IMR-90 (cell line): ENCODE measurements around the gene UNC13B. TPM values are rescaled to one million over a fixed set of nuclear protein-coding genes. Genes with fewer than 3 reads are reported as not detected.

Experiments used
- ATAC-seq: fragments of 200-7000 bp; cut with Tn5 transposase; 2 replicates; pipeline ENCODE4 v1.9.1; 2020; ENCODE audit warnings: low read depth, mild to moderate bottlenecking, moderate library complexity
- BruUV-seq: library from RNA; stranded (reverse); fragments of 400-500 nt; replicated peaks from 2 replicates; lab custom pipeline; 2021; lab: Mats Ljungman, UMichigan
- CTCF ChIA-PET: fragments of 300-600 bp; formaldehyde crosslinking; extraction: SDS; loops from one replicate; lab custom pipeline; 2021; ENCODE audit warnings: antibody characterized with exemption; lab: Yijun Ruan, JAX
- POLR2A ChIA-PET: fragments of 300-600 bp; sonication (Branson Sonifier 250); formaldehyde crosslinking; loops from one replicate; lab custom pipeline; 2022; ENCODE audit warnings: antibody characterized with exemption; ENCODE audit not compliant: unreplicated experiment; lab: Charles Lee
- DNase-seq: peaks from one replicate; pipeline ENCODE4 v3.0.0; 2013
- H2AFZ ChIP-seq: replicated peaks from 2 replicates; pipeline ENCODE3; 2013; ENCODE audit warnings: low read length, mild to moderate bottlenecking; ENCODE audit not compliant: poor library complexity
- H2AK5ac ChIP-seq: 2 replicates; pipeline ENCODE4 v1.6.1; 2013; ENCODE audit warnings: low read depth, low read length, inconsistent platforms
- H2AK9ac ChIP-seq: replicated peaks from 2 replicates; pipeline ENCODE3; 2013; ENCODE audit warnings: mild to moderate bottlenecking, low read depth, low read length, moderate library complexity; ENCODE audit not compliant: poor library complexity
- H2BK120ac ChIP-seq: 2 replicates; pipeline ENCODE4 v1.6.1; 2013; ENCODE audit warnings: low read depth, low read length, inconsistent platforms
- H2BK15ac ChIP-seq: 3 replicates; pipeline ENCODE4 v1.6.1; 2013; ENCODE audit warnings: low read depth, low read length, inconsistent platforms
- H2BK20ac ChIP-seq: 2 replicates; pipeline ENCODE4 v1.6.1; 2013; ENCODE audit warnings: low read depth, mild to moderate bottlenecking, inconsistent platforms, low read length, moderate library complexity
- H2BK5ac ChIP-seq: 2 replicates; pipeline ENCODE4 v1.6.1; 2013; ENCODE audit warnings: mild to moderate bottlenecking, low read depth, low read length, inconsistent platforms; ENCODE audit not compliant: poor library complexity, severe bottlenecking
- H3K14ac ChIP-seq: replicated peaks from 2 replicates; pipeline ENCODE4 v1.6.1; 2013; ENCODE audit warnings: low read depth, low read length, inconsistent platforms
- H3K18ac ChIP-seq: 2 replicates; pipeline ENCODE4 v1.6.1; 2013; ENCODE audit warnings: low read depth, low read length, control low read depth
- H3K23ac ChIP-seq: 2 replicates; pipeline ENCODE4 v1.6.1; 2013; ENCODE audit warnings: low read depth, low read length, inconsistent platforms
- H3K27ac ChIP-seq: 2 replicates; pipeline ENCODE4 v1.5.1; 2013; ENCODE audit warnings: mild to moderate bottlenecking, control low read depth, low read length; ENCODE audit not compliant: insufficient read depth
- H3K27me3 ChIP-seq: 2 replicates; pipeline ENCODE4 v1.6.1; 2013; ENCODE audit warnings: low read length; ENCODE audit not compliant: control insufficient read depth, insufficient read depth
- H3K36me3 ChIP-seq: 2 replicates; pipeline ENCODE4 v1.6.1; 2013; ENCODE audit warnings: low read length, mixed read lengths; ENCODE audit not compliant: control insufficient read depth, insufficient read depth
- H3K4ac ChIP-seq: 2 replicates; pipeline ENCODE4 v1.6.1; 2013; ENCODE audit warnings: low read depth, low read length, inconsistent platforms
- H3K4me1 ChIP-seq: 2 replicates; pipeline ENCODE4 v1.6.1; 2013; ENCODE audit warnings: low read length, mixed read lengths; ENCODE audit not compliant: control insufficient read depth, insufficient read depth
- H3K4me2 ChIP-seq: 2 replicates; pipeline ENCODE4 v1.6.1; 2013; ENCODE audit warnings: low read depth, mild to moderate bottlenecking, control low read depth, low read length, moderate library complexity
- H3K4me3 ChIP-seq: 2 replicates; pipeline ENCODE4 v1.5.1; 2013; ENCODE audit warnings: low read depth, mild to moderate bottlenecking, control low read depth, low read length, moderate library complexity; ENCODE audit not compliant: insufficient read depth
- H3K56ac ChIP-seq: 2 replicates; pipeline ENCODE4 v1.6.1; 2013; ENCODE audit warnings: low read length, inconsistent platforms; ENCODE audit not compliant: insufficient read depth; ENCODE audit errors: extremely low read depth
- H3K79me1 ChIP-seq, 2 experiments: 2 replicates each; pipeline ENCODE4 v1.6.1; 2013; ENCODE audit warnings: low read length in 2 of 2, inconsistent platforms in 1 of 2, low read depth in 1 of 2
- H3K9ac ChIP-seq: 2 replicates; pipeline ENCODE4 v1.6.1; 2013; ENCODE audit warnings: low read depth, low read length, control low read depth
- H3K9me1 ChIP-seq: 2 replicates; pipeline ENCODE4 v1.6.1; 2013; ENCODE audit warnings: low read length, inconsistent platforms; ENCODE audit not compliant: insufficient read depth
- H3K9me3 ChIP-seq: 2 replicates; pipeline ENCODE4 v1.6.1; 2013; ENCODE audit warnings: low read length; ENCODE audit not compliant: control insufficient read depth, insufficient read depth
- H4K20me1 ChIP-seq: 2 replicates; pipeline ENCODE4 v1.6.1; 2013; ENCODE audit warnings: low read length, inconsistent platforms; ENCODE audit not compliant: insufficient read depth
- H4K5ac ChIP-seq: 2 replicates; pipeline ENCODE4 v1.6.1; 2013; ENCODE audit warnings: mild to moderate bottlenecking, low read depth, low read length, control low read depth
- H4K8ac ChIP-seq, 2 experiments: 2 replicates each; pipeline ENCODE4 v1.6.1; 2013; ENCODE audit warnings: low read depth in 2 of 2, low read length in 2 of 2, control low read depth in 1 of 2, inconsistent platforms in 1 of 2
- H4K91ac ChIP-seq: 2 replicates; pipeline ENCODE4 v1.6.1; 2013; ENCODE audit warnings: low read depth, low read length, inconsistent platforms; ENCODE audit not compliant: insufficient read depth
- BHLHE40 ChIP-seq: fragments of 150-350 bp; IDR thresholded peaks from 2 replicates; pipeline ENCODE4 v1.6.1; 2016; ENCODE audit warnings: mild to moderate bottlenecking, low read depth, low read length
- CHD1 ChIP-seq: IDR thresholded peaks from 2 replicates; pipeline ENCODE4 v1.6.1; 2012; ENCODE audit warnings: low read depth, low read length, improper control_type of control experiment
- FOS ChIP-seq: fragments of 150-350 bp; IDR thresholded peaks from 2 replicates; pipeline ENCODE4 v1.6.1; 2016; ENCODE audit warnings: low read depth, low read length
- NFE2L2 ChIP-seq: fragments of 150-350 bp; IDR thresholded peaks from 2 replicates; pipeline ENCODE4 v1.6.1; 2016; ENCODE audit warnings: low read depth, mild to moderate bottlenecking, low read length
- POLR2A ChIP-seq: IDR thresholded peaks from 2 replicates; pipeline ENCODE4 v1.6.1; 2012; ENCODE audit warnings: mild to moderate bottlenecking, low read depth, low read length
- RAD21 ChIP-seq: IDR thresholded peaks from 2 replicates; pipeline ENCODE4 v1.6.1; 2012; ENCODE audit warnings: low read length, improper control_type of control experiment
- RCOR1 ChIP-seq: IDR thresholded peaks from 2 replicates; pipeline ENCODE4 v1.6.1; 2012; ENCODE audit warnings: mild to moderate bottlenecking, low read length, improper control_type of control experiment; ENCODE audit not compliant: insufficient replicate concordance
- RFX5 ChIP-seq: IDR thresholded peaks from 2 replicates; pipeline ENCODE4 v1.8.0; 2012; ENCODE audit warnings: low read depth, mild to moderate bottlenecking, low read length, moderate library complexity
- WGBS, 2 experiments: methylation state at CpG; one replicate each; pipeline versions ENCODE4 v1.1.5 to v1.1.7; 2013; ENCODE audit warnings: missing lambda C conversion rate in 2 of 2; ENCODE audit not compliant: insufficient read length in 1 of 2; ENCODE audit errors: extremely low coverage in 2 of 2; 5-methylcytosine and 5-hydroxymethylcytosine counted together
- dilution Hi-C: fragments of 300-500 bp; cut with HindIII; formaldehyde crosslinking; loops from one replicate; pipeline ENCODE4 v1.14.3; 2018; ENCODE audit warnings: low sequenced_read_pairs; ENCODE audit not compliant: unreplicated experiment
- in situ Hi-C: fragments of 300-500 bp; cut with MboI; formaldehyde crosslinking; loops from 3 replicates; pipeline ENCODE4 v1.14.3; 2019; ENCODE audit warnings: low sequenced_read_pairs, inconsistent platforms, mixed read lengths
- intact Hi-C: fragments of 100-400 bp; cut with micrococcal nuclease; formaldehyde crosslinking; loops from 2 replicates; pipeline ENCODE4 v1.10.0; 2022
- polyA plus RNA-seq, 3 experiments: library from polyadenylated mRNA; depleted of rRNA; stranded (reverse); fragments of >200 nt; gene quantifications; 2 replicates each; pipeline ENCODE4 v1.2.3, GENCODE V29; 2012; ENCODE audit warnings: low replicate concordance in 1 of 3
- total RNA-seq: library from RNA; depleted of rRNA; stranded (reverse); fragments of >200 nt; gene quantifications from 2 replicates; pipeline ENCODE4 v1.2.3, GENCODE V29; 2012
- TF ChIP-seq, protein P1 (sequence below): fragments of 150-350 bp; IDR thresholded peaks from 2 replicates; pipeline ENCODE4 v1.6.1; 2016; ENCODE audit warnings: low read depth, mild to moderate bottlenecking, low read length, moderate library complexity, borderline replicate concordance

Gene UNC13B
- total and polyA plus RNA-seq, 2 of the 4 experiments (the other 2 are of a cell fraction), result 7.5 to 14.3 TPM

DNA sequence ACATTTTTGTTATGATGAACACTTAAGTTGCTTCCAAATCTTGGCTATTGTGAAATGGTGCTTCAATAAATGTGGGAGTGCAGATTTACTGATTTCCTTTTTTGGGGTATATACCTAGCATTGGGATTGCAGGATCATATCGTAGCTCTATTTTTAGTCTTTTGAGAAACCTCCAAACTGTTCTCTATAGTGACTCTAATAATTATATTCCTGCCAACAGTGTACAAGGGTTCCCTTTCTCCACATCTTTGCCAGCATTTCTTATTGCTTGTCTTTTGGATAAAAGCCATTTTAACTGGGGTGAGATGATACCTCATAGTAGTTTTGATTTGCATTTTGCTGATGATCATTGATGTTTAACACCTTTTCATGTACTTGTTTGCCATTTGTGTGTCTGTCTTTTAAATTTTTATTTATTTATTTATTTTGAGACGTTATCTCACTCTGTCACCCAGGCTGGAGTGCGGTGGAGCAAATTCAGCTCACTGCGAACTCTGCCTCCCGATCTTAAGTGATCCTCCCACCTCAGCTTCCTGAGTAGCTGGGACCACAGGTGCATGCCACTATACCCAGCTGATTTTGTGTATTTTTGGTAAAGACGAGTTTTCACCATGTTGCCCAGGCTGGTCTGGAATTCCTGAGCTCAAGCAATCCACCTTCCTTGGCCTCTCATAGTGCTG, 59.0 kb downstream of the UNC13B start:
- TF ChIP-seq POLR2A, result no peak
- TF ChIP-seq RAD21, result no peak
- no peak for TF ChIP-seq CHD1
- TF ChIP-seq FOS, result no peak
- TF ChIP-seq BHLHE40, result no peak
- TF ChIP-seq NFE2L2, result no peak
- TF ChIP-seq RCOR1, result no peak
- TF ChIP-seq RFX5, result no peak
- TF ChIP-seq, protein P1, sequence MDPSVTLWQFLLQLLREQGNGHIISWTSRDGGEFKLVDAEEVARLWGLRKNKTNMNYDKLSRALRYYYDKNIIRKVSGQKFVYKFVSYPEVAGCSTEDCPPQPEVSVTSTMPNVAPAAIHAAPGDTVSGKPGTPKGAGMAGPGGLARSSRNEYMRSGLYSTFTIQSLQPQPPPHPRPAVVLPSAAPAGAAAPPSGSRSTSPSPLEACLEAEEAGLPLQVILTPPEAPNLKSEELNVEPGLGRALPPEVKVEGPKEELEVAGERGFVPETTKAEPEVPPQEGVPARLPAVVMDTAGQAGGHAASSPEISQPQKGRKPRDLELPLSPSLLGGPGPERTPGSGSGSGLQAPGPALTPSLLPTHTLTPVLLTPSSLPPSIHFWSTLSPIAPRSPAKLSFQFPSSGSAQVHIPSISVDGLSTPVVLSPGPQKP, result no peak
- H4K20me1 ChIP-seq, result no peaks in the 10 kb centered on the region
- ChIA-PET POLR2A (no interaction called here), CTCF (no interaction called here)
- no peak overlapping the region for H2AK5ac ChIP-seq
- H2BK20ac ChIP-seq, result no peak overlapping the region
- 0 out of 2 replicates have a peak, but pooled peaks cover 1% of the 10 kb centered on the region for H3K9me1 ChIP-seq
- H2AK9ac ChIP-seq, result no peak overlapping the region
- no peak overlapping the region for H2BK5ac ChIP-seq
- no peak overlapping the region for H3K56ac ChIP-seq
- H3K36me3 ChIP-seq, result no peaks in the 10 kb centered on the region
- H3K79me1 ChIP-seq, result peaks cover 0 to 3% of the 10 kb centered on the region in 2 experiments; a peak in 1 of 4 replicates
- H3K9ac ChIP-seq, result no peak overlapping the region
- BruUV-seq, result no TSS peak
- no peak overlapping the region for H3K4me2 ChIP-seq
- dilution Hi-C loops, result no loop called here
- H3K18ac ChIP-seq, result no peak overlapping the region
- no peak overlapping the region for H2AFZ ChIP-seq
- H3K4me1 ChIP-seq, result no peaks in the 10 kb centered on the region
- no CpG with 5 or more reads among the region's 6 CpGs for WGBS, 2 experiments
- intact Hi-C loops, result no loop called here
- H2BK15ac ChIP-seq, result no peak overlapping the region
- H3K4me3 ChIP-seq, result no peak overlapping the region
- no peak overlapping the region for H4K91ac ChIP-seq
- no peak for ATAC-seq
- no peak overlapping the region for H3K27ac ChIP-seq
- in situ Hi-C loops, result no loop called here
- no peaks in the 10 kb centered on the region for H3K9me3 ChIP-seq
- H2BK120ac ChIP-seq, result no peak overlapping the region
- H3K14ac ChIP-seq, result no peak overlapping the region
- H4K8ac ChIP-seq, result no peak overlapping the region
- no peak overlapping the region for H3K23ac ChIP-seq
- H4K5ac ChIP-seq, result no peak overlapping the region
- no peak for DNase-seq
- H3K4ac ChIP-seq, result no peak overlapping the region
- H3K27me3 ChIP-seq, result no peaks in the 10 kb centered on the region
